ENCODE data around the gene EMD. TPM values are rescaled to one million over a fixed set of nuclear protein-coding genes. Genes with fewer than 3 reads are reported as not detected.
"Not testable (repeated sequence)": the region's sequence is repeated elsewhere in the genome, so short reads cannot be mapped to it uniquely, and the experiment has no call there.

The EMD gene
- total RNA-seq, 2 donors from 2014 or later = 43.8 to 74.2 TPM

GRCh38 chrX:154343620-154344019, 35.5 kb upstream of the EMD start:
- not testable (repeated sequence) for H3K9me3 ChIP-seq; H3K4me3 ChIP-seq; DNase-seq (ENCODE audit: low spot score); H3K27me3 ChIP-seq (replicated peaks; ENCODE audit: insufficient read depth); H3K27ac ChIP-seq; H3K4me1 ChIP-seq (ENCODE audit: control insufficient read depth in 1 of 2, low read depth in 2 of 2); H3K36me3 ChIP-seq
- peak; percentile 37 for ATAC-seq (ENCODE audit: insufficient number of reproducible peaks, low FRiP score, low read depth)

- DNase-seq (ENCODE audit: low spot score) (no peak), ATAC-seq (ENCODE audit: insufficient number of reproducible peaks, low FRiP score, low read depth) (no peak)
- Histone ChIP-seq H3K27ac (no peak overlapping the region), H3K4me3 (no peak overlapping the region), H3K27me3 (replicated peaks; ENCODE audit: insufficient read depth) (no peaks in the 10 kb centered on the region), H3K4me1 (ENCODE audit: control insufficient read depth in 1 of 2, low read depth in 2 of 2) (no peaks in the 10 kb centered on the region), H3K9me3 (no peaks in the 10 kb centered on the region), H3K36me3 (peaks cover 44% of the 10 kb centered on the region)
- TF ChIP-seq, protein P1, sequence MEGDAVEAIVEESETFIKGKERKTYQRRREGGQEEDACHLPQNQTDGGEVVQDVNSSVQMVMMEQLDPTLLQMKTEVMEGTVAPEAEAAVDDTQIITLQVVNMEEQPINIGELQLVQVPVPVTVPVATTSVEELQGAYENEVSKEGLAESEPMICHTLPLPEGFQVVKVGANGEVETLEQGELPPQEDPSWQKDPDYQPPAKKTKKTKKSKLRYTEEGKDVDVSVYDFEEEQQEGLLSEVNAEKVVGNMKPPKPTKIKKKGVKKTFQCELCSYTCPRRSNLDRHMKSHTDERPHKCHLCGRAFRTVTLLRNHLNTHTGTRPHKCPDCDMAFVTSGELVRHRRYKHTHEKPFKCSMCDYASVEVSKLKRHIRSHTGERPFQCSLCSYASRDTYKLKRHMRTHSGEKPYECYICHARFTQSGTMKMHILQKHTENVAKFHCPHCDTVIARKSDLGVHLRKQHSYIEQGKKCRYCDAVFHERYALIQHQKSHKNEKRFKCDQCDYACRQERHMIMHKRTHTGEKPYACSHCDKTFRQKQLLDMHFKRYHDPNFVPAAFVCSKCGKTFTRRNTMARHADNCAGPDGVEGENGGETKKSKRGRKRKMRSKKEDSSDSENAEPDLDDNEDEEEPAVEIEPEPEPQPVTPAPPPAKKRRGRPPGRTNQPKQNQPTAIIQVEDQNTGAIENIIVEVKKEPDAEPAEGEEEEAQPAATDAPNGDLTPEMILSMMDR (IDR thresholded peaks at IDR 0.05) = no peak
Measured at GRCh38 chrX:154348114-154348531, 31.0 kb upstream of the EMD start.

DNA sequence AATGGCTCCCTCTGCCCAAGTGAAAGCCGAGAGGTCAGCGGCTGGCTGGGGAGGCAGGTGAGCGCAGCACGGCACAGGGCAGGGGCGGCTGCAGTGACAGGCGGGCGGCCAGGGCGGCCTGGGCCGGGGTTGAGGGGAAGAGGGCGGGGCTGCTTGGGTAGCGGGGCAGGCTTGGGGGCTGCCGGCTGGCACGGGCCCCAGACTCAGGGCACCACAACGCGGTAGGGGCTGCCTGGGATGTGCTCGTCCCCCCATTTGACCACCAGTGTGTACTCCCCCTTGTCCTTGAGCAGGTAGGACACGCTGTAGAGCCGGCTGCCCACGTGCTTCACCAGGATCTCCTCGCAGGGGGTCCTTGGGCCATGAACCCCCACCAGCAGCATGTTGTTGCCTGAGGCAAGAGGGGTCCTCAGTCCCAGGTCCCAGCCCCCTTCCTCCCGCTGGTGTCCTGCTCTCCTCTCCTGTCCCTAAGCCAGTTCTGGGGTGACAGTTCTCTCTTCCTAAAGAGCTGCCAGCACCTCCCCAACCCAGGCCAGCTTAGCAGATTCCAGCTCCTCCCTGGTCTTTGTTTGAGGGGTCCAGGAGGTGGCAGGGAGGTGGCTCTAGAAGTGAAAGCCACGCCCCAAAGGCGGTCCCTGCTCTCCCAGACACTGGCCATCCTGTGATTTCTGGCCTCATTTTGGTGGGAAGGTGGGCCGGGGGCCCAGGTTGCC, 30.3 kb upstream of the EMD start:
- TF ChIP-seq, protein P1 (IDR thresholded peaks at IDR 0.05) = no peak
- H3K27ac ChIP-seq = peak overlapping the region; percentile 47 to 49

GRCh38 chrX:154349359-154349935, 29.6 kb upstream of the EMD start:
- Histone ChIP-seq H3K27ac (peak overlapping the region; percentile 47 to 49), H3K36me3 (peaks cover 55% of the 10 kb centered on the region)

More for the DNA sequence above, 30.3 kb upstream of the EMD start:
- DNase-seq (ENCODE audit: low spot score) (no peak), ATAC-seq (ENCODE audit: insufficient number of reproducible peaks, low FRiP score, low read depth) (no peak)
- no peak overlapping the region for H3K4me3 ChIP-seq
- no peaks in the 10 kb centered on the region for H3K4me1 ChIP-seq (ENCODE audit: control insufficient read depth in 1 of 2, low read depth in 2 of 2)
- no peaks in the 10 kb centered on the region for H3K9me3 ChIP-seq
- no peaks in the 10 kb centered on the region for H3K27me3 ChIP-seq (replicated peaks; ENCODE audit: insufficient read depth)
- peaks cover 51% of the 10 kb centered on the region for H3K36me3 ChIP-seq

DNA sequence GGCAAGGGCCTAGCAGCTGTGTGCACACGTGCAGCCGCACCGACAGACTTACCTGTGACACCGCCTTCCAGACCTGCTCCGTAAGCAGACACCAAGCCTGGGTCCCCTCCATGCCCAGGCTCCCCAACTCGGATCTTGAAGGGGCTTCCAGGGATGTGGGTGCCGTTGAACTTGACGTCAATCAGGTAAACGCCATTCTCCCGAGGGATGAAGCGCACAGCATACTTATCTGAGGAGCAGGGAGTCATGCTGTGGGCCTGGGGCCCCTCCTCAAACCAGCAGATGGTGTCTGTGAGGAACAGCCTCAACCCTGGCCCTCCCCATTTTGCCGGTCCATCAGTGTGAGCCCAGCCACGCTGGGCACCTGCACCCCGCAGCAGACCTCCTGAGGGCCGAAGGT, 29.1 kb upstream of the EMD start:
- Histone ChIP-seq H3K27me3 (replicated peaks; ENCODE audit: insufficient read depth) (no peaks in the 10 kb centered on the region), H3K27ac (peak overlapping the region in 1 of 2 donors; percentile 17), H3K36me3 (peaks cover 61% of the 10 kb centered on the region), H3K4me3 (no peak overlapping the region), H3K4me1 (ENCODE audit: control insufficient read depth in 1 of 2, low read depth in 2 of 2) (no peaks in the 10 kb centered on the region), H3K9me3 (no peaks in the 10 kb centered on the region)
- ATAC-seq (ENCODE audit: insufficient number of reproducible peaks, low FRiP score, low read depth) (no peak), DNase-seq (ENCODE audit: low spot score) (no peak)
- TF ChIP-seq, protein P1 (IDR thresholded peaks at IDR 0.05) = no peak

More at GRCh38 chrX:154349359-154349935, 29.6 kb upstream of the EMD start:
- Histone ChIP-seq H3K4me1 (ENCODE audit: control insufficient read depth in 1 of 2, low read depth in 2 of 2) (no peaks in the 10 kb centered on the region), H3K27me3 (replicated peaks; ENCODE audit: insufficient read depth) (no peaks in the 10 kb centered on the region), H3K9me3 (no peaks in the 10 kb centered on the region), H3K4me3 (no peak overlapping the region)
- TF ChIP-seq, protein P1 (IDR thresholded peaks at IDR 0.05) = no peak
- ATAC-seq (ENCODE audit: insufficient number of reproducible peaks, low FRiP score, low read depth) (no peak), DNase-seq (ENCODE audit: low spot score) (no peak)

Measured in thoracic aorta (tissue), 2 donors.